SKM-1 (cell line): Measurements from ENCODE around the gene ALDH1A1.

Source experiments
- DNase-seq: peaks from one replicate; lab custom pipeline; 2025; ENCODE audit not compliant: unreplicated experiment; lab: John Stamatoyannopoulos, UW

ALDH1A1 gene

GRCh38 chr9:72921888-72922654 is 30.8 kb downstream of the ALDH1A1 start:
- no peak for DNase-seq

- DNase-seq: no peak
Observed at GRCh38 chr9:72919246-72919945, 33.5 kb downstream of the ALDH1A1 start.

- DNase-seq: no peak
Observed at GRCh38 chr9:72917892-72918509, 34.9 kb downstream of the ALDH1A1 start.

- no peak for DNase-seq
Observed at GRCh38 chr9:72915659-72916058, 37.2 kb downstream of the ALDH1A1 start.

GRCh38 chr9:72914750-72915149 is 38.1 kb downstream of the ALDH1A1 start:
- no peak for DNase-seq

GRCh38 chr9:72913382-72914009 is 39.4 kb downstream of the ALDH1A1 start:
- DNase-seq: no peak

- DNase-seq: no peak
Observed at GRCh38 chr9:72912476-72913381, 40.1 kb downstream of the ALDH1A1 start.

GRCh38 chr9:72911816-72912215 is 41.0 kb downstream of the ALDH1A1 start:
- no peak for DNase-seq

GRCh38 chr9:72911247-72911775 is 41.5 kb downstream of the ALDH1A1 start:
- no peak for DNase-seq

- DNase-seq: no peak
Observed at GRCh38 chr9:72909428-72909827, 43.4 kb downstream of the ALDH1A1 start.

- no peak for DNase-seq
Observed at GRCh38 chr9:72907421-72907820, 45.4 kb downstream of the ALDH1A1 start.

GRCh38 chr9:72906810-72907209 is 46.0 kb downstream of the ALDH1A1 start:
- DNase-seq: no peak

GRCh38 chr9:72905514-72906480 is 47.1 kb downstream of the ALDH1A1 start:
- DNase-seq: no peak

- DNase-seq: no peak
Observed at GRCh38 chr9:72904267-72905093, 48.4 kb downstream of the ALDH1A1 start.

GRCh38 chr9:72903103-72903502 is 49.8 kb downstream of the ALDH1A1 start:
- no peak for DNase-seq

GRCh38 chr9:72902268-72902667 is 50.6 kb downstream of the ALDH1A1 start:
- no peak for DNase-seq

GRCh38 chr9:72899734-72900477 is 52.9 kb downstream of the ALDH1A1 start:
- DNase-seq: no peak
